Lower leg skin (tissue), 4 donors: ENCODE measurements around the gene GJC2. TPM values are rescaled to one million over a fixed set of nuclear protein-coding genes. Genes with fewer than 3 reads are reported as not detected.
"Not testable (repeated sequence)": the region's sequence is repeated elsewhere in the genome, so short reads cannot be mapped to it uniquely, and the experiment has no call there.

Source experiments
- DNase-seq, 2 donors: peaks; one replicate each; pipeline ENCODE4 v3.0.0-alpha.2; 2019; ENCODE audit warnings: low spot score in 2 of 2
- H3K4me3 ChIP-seq: fragments of 200-600 bp; sonication (generic); 2 replicates; pipeline ENCODE4 v1.5.1; 2017; ENCODE audit warnings: mild to moderate bottlenecking, low read depth; ENCODE audit not compliant: poor library complexity, severe bottlenecking
- CTCF ChIP-seq, 3 donors: fragments of 450-650 bp; IDR thresholded peaks; one replicate each; pipeline ENCODE4 v1.5.1; 2016; ENCODE audit warnings: antibody characterized with exemption in 3 of 3, mild to moderate bottlenecking in 3 of 3, moderate library complexity in 2 of 3
- POLR2A ChIP-seq, 2 donors: fragments of 450-650 bp; IDR thresholded peaks; one replicate each; pipeline ENCODE4 v1.6.1; 2016 to 2017; ENCODE audit warnings: antibody characterized with exemption in 2 of 2, mild to moderate bottlenecking in 1 of 2, moderate library complexity in 1 of 2
- WGBS, 2 donors: methylation state at CpG; one replicate each; pipeline ENCODE4 v1.1.5; 2018; 5-methylcytosine and 5-hydroxymethylcytosine counted together
- intact Hi-C: fragments of 100-400 bp; cut with DNase I; formaldehyde crosslinking; loops from one replicate; pipeline ENCODE4 v1.15.0; 2023; ENCODE audit warnings: low total_unique reads
- total RNA-seq, 4 donors: library from RNA; depleted of rRNA; stranded (reverse); fragments of >200 nt; gene quantifications; one replicate each; pipeline ENCODE4 v1.1.0, GENCODE V29; 2016

The GJC2 gene
- total RNA-seq, 4 donors from 2014 or later, result 1.3 to 3.3 (median 2.6) TPM

- DNase-seq, result no peak
- intact Hi-C loops, result no loop called here
- H3K4me3 ChIP-seq, result no peak overlapping the region
- WGBS, 2 donors, result 84 to 87% methylated on average over 2 of the region's 2 CpGs
- no peak for TF ChIP-seq POLR2A (IDR thresholded peaks at IDR 0.05)
- no peak for TF ChIP-seq CTCF (IDR thresholded peaks at IDR 0.05)
These were observed 19.6 kb downstream of the GJC2 start for GRCh38 chr1:228169345-228169744.

GRCh38 chr1:228170666-228171065 is 20.9 kb downstream of the GJC2 start:
- no peak for DNase-seq
- WGBS, 2 donors, result 86 to 92% methylated on average over 7 of the region's 7 CpGs
- intact Hi-C loops, result no loop called here
- H3K4me3 ChIP-seq, result no peak overlapping the region
- TF ChIP-seq CTCF (IDR thresholded peaks at IDR 0.05) (no peak), POLR2A (IDR thresholded peaks at IDR 0.05) (no peak)

GRCh38 chr1:228171221-228171891 is 21.6 kb downstream of the GJC2 start:
- 76 to 80% methylated on average over 10 of the region's 10 CpGs for WGBS, 2 donors
- intact Hi-C loops, result no loop called here
- DNase-seq, result peak in 1 of 2 donors; percentile 88
- no peak overlapping the region for H3K4me3 ChIP-seq
- no peak for TF ChIP-seq CTCF (IDR thresholded peaks at IDR 0.05)
- no peak for TF ChIP-seq POLR2A (IDR thresholded peaks at IDR 0.05)

- 84 to 87% methylated on average over 21 of the region's 21 CpGs for WGBS, 2 donors
- intact Hi-C loops, result no loop called here
- DNase-seq, result no peak
- no peak overlapping the region for H3K4me3 ChIP-seq
- no peak for TF ChIP-seq POLR2A (IDR thresholded peaks at IDR 0.05)
- TF ChIP-seq CTCF (IDR thresholded peaks at IDR 0.05), result no peak
These were observed 23.1 kb downstream of the GJC2 start for GRCh38 chr1:228172591-228173527.

GRCh38 chr1:228173528-228174481 is 24.1 kb downstream of the GJC2 start:
- H3K4me3 ChIP-seq, intact Hi-C loops, DNase-seq: not testable (repeated sequence)
- 56 to 64% methylated on average over 16 to 19 of the region's 69 CpGs for WGBS, 2 donors
